ENCODE data around the gene PRRC2B. TPM values are rescaled to one million over a fixed set of nuclear protein-coding genes. Genes with fewer than 3 reads are reported as not detected.

Gene PRRC2B
- total and polyA plus RNA-seq, 2 of the 8 experiments (the other 6 are each of a cell fraction or from before 2014, with no cell fraction given) = 37.3 to 249 TPM

- TF ChIP-seq, protein P1, sequence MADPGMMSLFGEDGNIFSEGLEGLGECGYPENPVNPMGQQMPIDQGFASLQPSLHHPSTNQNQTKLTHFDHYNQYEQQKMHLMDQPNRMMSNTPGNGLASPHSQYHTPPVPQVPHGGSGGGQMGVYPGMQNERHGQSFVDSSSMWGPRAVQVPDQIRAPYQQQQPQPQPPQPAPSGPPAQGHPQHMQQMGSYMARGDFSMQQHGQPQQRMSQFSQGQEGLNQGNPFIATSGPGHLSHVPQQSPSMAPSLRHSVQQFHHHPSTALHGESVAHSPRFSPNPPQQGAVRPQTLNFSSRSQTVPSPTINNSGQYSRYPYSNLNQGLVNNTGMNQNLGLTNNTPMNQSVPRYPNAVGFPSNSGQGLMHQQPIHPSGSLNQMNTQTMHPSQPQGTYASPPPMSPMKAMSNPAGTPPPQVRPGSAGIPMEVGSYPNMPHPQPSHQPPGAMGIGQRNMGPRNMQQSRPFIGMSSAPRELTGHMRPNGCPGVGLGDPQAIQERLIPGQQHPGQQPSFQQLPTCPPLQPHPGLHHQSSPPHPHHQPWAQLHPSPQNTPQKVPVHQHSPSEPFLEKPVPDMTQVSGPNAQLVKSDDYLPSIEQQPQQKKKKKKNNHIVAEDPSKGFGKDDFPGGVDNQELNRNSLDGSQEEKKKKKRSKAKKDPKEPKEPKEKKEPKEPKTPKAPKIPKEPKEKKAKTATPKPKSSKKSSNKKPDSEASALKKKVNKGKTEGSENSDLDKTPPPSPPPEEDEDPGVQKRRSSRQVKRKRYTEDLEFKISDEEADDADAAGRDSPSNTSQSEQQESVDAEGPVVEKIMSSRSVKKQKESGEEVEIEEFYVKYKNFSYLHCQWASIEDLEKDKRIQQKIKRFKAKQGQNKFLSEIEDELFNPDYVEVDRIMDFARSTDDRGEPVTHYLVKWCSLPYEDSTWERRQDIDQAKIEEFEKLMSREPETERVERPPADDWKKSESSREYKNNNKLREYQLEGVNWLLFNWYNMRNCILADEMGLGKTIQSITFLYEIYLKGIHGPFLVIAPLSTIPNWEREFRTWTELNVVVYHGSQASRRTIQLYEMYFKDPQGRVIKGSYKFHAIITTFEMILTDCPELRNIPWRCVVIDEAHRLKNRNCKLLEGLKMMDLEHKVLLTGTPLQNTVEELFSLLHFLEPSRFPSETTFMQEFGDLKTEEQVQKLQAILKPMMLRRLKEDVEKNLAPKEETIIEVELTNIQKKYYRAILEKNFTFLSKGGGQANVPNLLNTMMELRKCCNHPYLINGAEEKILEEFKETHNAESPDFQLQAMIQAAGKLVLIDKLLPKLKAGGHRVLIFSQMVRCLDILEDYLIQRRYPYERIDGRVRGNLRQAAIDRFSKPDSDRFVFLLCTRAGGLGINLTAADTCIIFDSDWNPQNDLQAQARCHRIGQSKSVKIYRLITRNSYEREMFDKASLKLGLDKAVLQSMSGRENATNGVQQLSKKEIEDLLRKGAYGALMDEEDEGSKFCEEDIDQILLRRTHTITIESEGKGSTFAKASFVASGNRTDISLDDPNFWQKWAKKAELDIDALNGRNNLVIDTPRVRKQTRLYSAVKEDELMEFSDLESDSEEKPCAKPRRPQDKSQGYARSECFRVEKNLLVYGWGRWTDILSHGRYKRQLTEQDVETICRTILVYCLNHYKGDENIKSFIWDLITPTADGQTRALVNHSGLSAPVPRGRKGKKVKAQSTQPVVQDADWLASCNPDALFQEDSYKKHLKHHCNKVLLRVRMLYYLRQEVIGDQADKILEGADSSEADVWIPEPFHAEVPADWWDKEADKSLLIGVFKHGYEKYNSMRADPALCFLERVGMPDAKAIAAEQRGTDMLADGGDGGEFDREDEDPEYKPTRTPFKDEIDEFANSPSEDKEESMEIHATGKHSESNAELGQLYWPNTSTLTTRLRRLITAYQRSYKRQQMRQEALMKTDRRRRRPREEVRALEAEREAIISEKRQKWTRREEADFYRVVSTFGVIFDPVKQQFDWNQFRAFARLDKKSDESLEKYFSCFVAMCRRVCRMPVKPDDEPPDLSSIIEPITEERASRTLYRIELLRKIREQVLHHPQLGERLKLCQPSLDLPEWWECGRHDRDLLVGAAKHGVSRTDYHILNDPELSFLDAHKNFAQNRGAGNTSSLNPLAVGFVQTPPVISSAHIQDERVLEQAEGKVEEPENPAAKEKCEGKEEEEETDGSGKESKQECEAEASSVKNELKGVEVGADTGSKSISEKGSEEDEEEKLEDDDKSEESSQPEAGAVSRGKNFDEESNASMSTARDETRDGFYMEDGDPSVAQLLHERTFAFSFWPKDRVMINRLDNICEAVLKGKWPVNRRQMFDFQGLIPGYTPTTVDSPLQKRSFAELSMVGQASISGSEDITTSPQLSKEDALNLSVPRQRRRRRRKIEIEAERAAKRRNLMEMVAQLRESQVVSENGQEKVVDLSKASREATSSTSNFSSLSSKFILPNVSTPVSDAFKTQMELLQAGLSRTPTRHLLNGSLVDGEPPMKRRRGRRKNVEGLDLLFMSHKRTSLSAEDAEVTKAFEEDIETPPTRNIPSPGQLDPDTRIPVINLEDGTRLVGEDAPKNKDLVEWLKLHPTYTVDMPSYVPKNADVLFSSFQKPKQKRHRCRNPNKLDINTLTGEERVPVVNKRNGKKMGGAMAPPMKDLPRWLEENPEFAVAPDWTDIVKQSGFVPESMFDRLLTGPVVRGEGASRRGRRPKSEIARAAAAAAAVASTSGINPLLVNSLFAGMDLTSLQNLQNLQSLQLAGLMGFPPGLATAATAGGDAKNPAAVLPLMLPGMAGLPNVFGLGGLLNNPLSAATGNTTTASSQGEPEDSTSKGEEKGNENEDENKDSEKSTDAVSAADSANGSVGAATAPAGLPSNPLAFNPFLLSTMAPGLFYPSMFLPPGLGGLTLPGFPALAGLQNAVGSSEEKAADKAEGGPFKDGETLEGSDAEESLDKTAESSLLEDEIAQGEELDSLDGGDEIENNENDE (IDR thresholded peaks at IDR 0.05; ENCODE audit: insufficient replicate concordance, low read length) = no peak
- TF ChIP-seq TAF7 (optimal IDR thresholded peaks at IDR 0.05; ENCODE audit: borderline replicate concordance, low read depth, low read length) = no peak
- no peak; the same call in 1 of the 2 replicates for TF ChIP-seq SP4 (IDR thresholded peaks at IDR 0.05; ENCODE audit: low read length)
- TF ChIP-seq SAP30 (IDR thresholded peaks at IDR 0.05; ENCODE audit: insufficient read depth, insufficient replicate concordance, low read length) = no peak
- TF ChIP-seq EP300 (IDR thresholded peaks at IDR 0.05; ENCODE audit: borderline replicate concordance in 1 of 2, low read depth in 2 of 2, low read length in 2 of 2) = peak in 1 of 2 experiments; percentile 50; a peak in 1 of 3 replicates
- TF ChIP-seq CREB1 (IDR thresholded peaks at IDR 0.05) = no peak
- TF ChIP-seq ATF3 (IDR thresholded peaks at IDR 0.05; ENCODE audit: insufficient read depth, low read depth, low read length) = 0 out of 2 replicates have a peak, but pooled peaks have one; percentile 20
- no peak for TF ChIP-seq POLR2AphosphoS5 (IDR thresholded peaks at IDR 0.05; ENCODE audit: low read depth, low read length)
- no peak for TF ChIP-seq KDM4A (IDR thresholded peaks at IDR 0.05; ENCODE audit: low read depth, low read length, severe bottlenecking)
- 0 out of 4 replicates have a peak, but pooled peaks of 1 of the 2 experiments have one; percentile 51 for TF ChIP-seq SIN3A (conservative IDR thresholded peaks at IDR 0.05 in 1 of 2, IDR thresholded peaks at IDR 0.05 in 1 of 2; ENCODE audit: low read depth in 1 of 2, low read length in 2 of 2)
Observed at GRCh38 chr9:131436865-131437271, 43.0 kb downstream of the PRRC2B start (continued).

All from H1 (cell line).